Psoas muscle (tissue), 8 donors: ENCODE data around the gene COL25A1. TPM values are rescaled to one million over a fixed set of nuclear protein-coding genes. Genes with fewer than 3 reads are reported as not detected.

Experiments used
- ATAC-seq, 4 donors: fragments of 200-7000 bp; cut with Tn5 transposase; one replicate each; pipeline ENCODE4 v1.9.1; 2020; ENCODE audit warnings: moderate library complexity in 3 of 4, mild to moderate bottlenecking in 2 of 4
- DNase-seq, 2 donors: peaks; one replicate each; pipeline ENCODE4 v3.0.0-alpha.2; 2020
- H3K27ac ChIP-seq: fragments of 200-600 bp; one replicate; pipeline ENCODE4 v1.8.0; 2022
- H3K27me3 ChIP-seq, 3 donors: fragments of 200-600 bp in 1 of 3; one replicate each; pipeline versions ENCODE4 v1.6.1 to v1.8.0; 2013 to 2022; ENCODE audit warnings: low read length in 2 of 3, mild to moderate bottlenecking in 2 of 3, moderate library complexity in 1 of 3; ENCODE audit not compliant: insufficient read depth in 3 of 3
- H3K36me3 ChIP-seq, 2 donors: fragments of 200-600 bp in 1 of 2; one replicate each; pipeline versions ENCODE4 v1.6.1 to v1.8.0; 2013 to 2022; ENCODE audit warnings: low read depth in 1 of 2, mild to moderate bottlenecking in 1 of 2, moderate library complexity in 1 of 2; ENCODE audit not compliant: insufficient read depth in 1 of 2
- H3K4me1 ChIP-seq: fragments of 200-600 bp; one replicate; pipeline ENCODE4 v1.8.0; 2022
- H3K4me3 ChIP-seq: fragments of 200-600 bp; one replicate; pipeline ENCODE4 v1.8.0; 2022; ENCODE audit warnings: mild to moderate bottlenecking
- H3K9me3 ChIP-seq: fragments of 200-600 bp; one replicate; pipeline ENCODE4 v1.8.0; 2022
- CTCF ChIP-seq: fragments of 200-600 bp; IDR thresholded peaks from one replicate; pipeline ENCODE4 v1.8.0; 2022; ENCODE audit warnings: antibody characterized with exemption
- WGBS, 3 donors: extraction: QIAGEN DNeasy Blood & Tissue Kit; methylation state at CpG; one replicate each; pipeline versions ENCODE4 v1.1.6 to v1.1.7; 2013; 5-methylcytosine and 5-hydroxymethylcytosine counted together
- intact Hi-C, 2 donors: fragments of 100-400 bp; cut with DNase I; formaldehyde crosslinking; loops; one replicate each; pipeline versions ENCODE4 v1.11.0 to v1.14.2; 2022
- polyA plus RNA-seq, 3 donors: library from polyadenylated mRNA; stranded (reverse); fragments of 200-250 nt; gene quantifications; one replicate each; pipeline ENCODE4 v1.2.3, GENCODE V29; 2013
- total RNA-seq, 4 donors: library from RNA; stranded (reverse); fragmentation: NEBNext Ultra II Directional in 2 of 4; extraction: Animal tissue kit (Norgen Biotek cat#: 25700) in 2 of 4; gene quantifications; one replicate each; pipeline versions ENCODE4 v1.2.1 to v1.2.4, GENCODE V29; 2021 to 2023
- donor health status: healthy with polysubstance abuse.
- donor health status: DM: no; HTN: no; CAD: no; lungs with moderate emphysema.
- donor health status: Bipolar disorder and iron deficiency.
- donor health status: healthy.
- donor health status: DM: yes; HTN: yes; CAD: no.
- donor health status: DM: no; HTN: no; CAD: no.
- donor health status: DM: no; HTN: no; CAD: no.
- donor health status: DM: yes; HTN: yes; CAD: no.

The COL25A1 gene
- total and polyA plus RNA-seq, 7 donors = 0.14 to 1.5 (median 0.36) TPM

- Histone ChIP-seq H3K36me3 (no peaks in the 10 kb centered on the region), H3K4me1 (no peaks in the 10 kb centered on the region), H3K27me3 (no peaks in the 10 kb centered on the region), H3K9me3 (no peaks in the 10 kb centered on the region), H3K4me3 (no peak overlapping the region), H3K27ac (no peak overlapping the region)
- no peak for TF ChIP-seq CTCF
- intact Hi-C loops = no loop called here
- ATAC-seq = no peak
- no peak for DNase-seq
- WGBS, 3 donors = 72 to 78% (median 74%) methylated on average over 4 of the region's 4 CpGs
Observed at GRCh38 chr4:108814326-108814725, 488.1 kb downstream of the COL25A1 start.

- no peak for ATAC-seq
- 91 to 95% (median 93%) methylated on average over 3 of the region's 3 CpGs for WGBS, 3 donors
- H3K9me3 ChIP-seq = no peaks in the 10 kb centered on the region
Observed at GRCh38 chr4:108813261-108813660, 489.2 kb downstream of the COL25A1 start.

GRCh38 chr4:108811486-108811885 lies 491.0 kb downstream of the COL25A1 start:
- Histone ChIP-seq H3K4me3 (no peak overlapping the region), H3K27ac (no peak overlapping the region), H3K36me3 (no peaks in the 10 kb centered on the region), H3K27me3 (no peaks in the 10 kb centered on the region), H3K4me1 (no peaks in the 10 kb centered on the region), H3K9me3 (no peaks in the 10 kb centered on the region)
- 88 to 91% (median 89%) methylated on average over 1 of the region's 1 CpG for WGBS, 3 donors
- DNase-seq (no peak), ATAC-seq (no peak)
- intact Hi-C loops = no loop called here
- no peak for TF ChIP-seq CTCF

More at GRCh38 chr4:108813261-108813660, 489.2 kb downstream of the COL25A1 start:
- no peaks in the 10 kb centered on the region for H3K36me3 ChIP-seq
- no peak for TF ChIP-seq CTCF
- no peaks in the 10 kb centered on the region for H3K4me1 ChIP-seq
- no peak overlapping the region for H3K27ac ChIP-seq
- no peak for DNase-seq
- H3K27me3 ChIP-seq = no peaks in the 10 kb centered on the region
- intact Hi-C loops = no loop called here
- no peak overlapping the region for H3K4me3 ChIP-seq

- intact Hi-C loops = no loop called here
- H3K4me3 ChIP-seq = no peak overlapping the region
- H3K36me3 ChIP-seq = no peaks in the 10 kb centered on the region
- H3K27ac ChIP-seq = no peak overlapping the region
- ATAC-seq (no peak), DNase-seq (no peak)
- H3K27me3 ChIP-seq = no peaks in the 10 kb centered on the region
- no peaks in the 10 kb centered on the region for H3K9me3 ChIP-seq
- no peak for TF ChIP-seq CTCF
- no peaks in the 10 kb centered on the region for H3K4me1 ChIP-seq
- 85 to 93% (median 91%) methylated on average over 1 of the region's 1 CpG for WGBS, 3 donors
Observed at GRCh38 chr4:108810087-108810486, 492.4 kb downstream of the COL25A1 start.

GRCh38 chr4:108804648-108805273 lies 497.7 kb downstream of the COL25A1 start:
- Histone ChIP-seq H3K27me3 (no peaks in the 10 kb centered on the region), H3K9me3 (no peaks in the 10 kb centered on the region), H3K27ac (no peak overlapping the region), H3K4me3 (no peak overlapping the region), H3K36me3 (no peaks in the 10 kb centered on the region), H3K4me1 (no peaks in the 10 kb centered on the region)
- WGBS, 3 donors = 40 to 61% (median 51%) methylated on average over 5 of the region's 5 CpGs
- DNase-seq (no peak), ATAC-seq (no peak)
- no peak for TF ChIP-seq CTCF
- intact Hi-C loops = no loop called here
